Esophagus squamous epithelium (tissue), 4 donors: ENCODE data around the gene LITAF.

Experiments used
- POLR2A ChIP-seq, 4 donors: fragments of 450-650 bp; IDR thresholded peaks; one replicate each; pipeline ENCODE4 v1.6.1; 2017; ENCODE audit warnings: antibody characterized with exemption in 4 of 4, mild to moderate bottlenecking in 4 of 4, moderate library complexity in 3 of 4
- TF ChIP-seq, protein P1 (sequence below), 6 experiments: fragments of 450-650 bp in 4 of 6; fragments of 200-600 bp in 2 of 6; sonication (generic) in 2 of 6; IDR thresholded peaks; one replicate each; pipeline ENCODE4 v1.5.1; 2016 to 2019; ENCODE audit warnings: antibody characterized with exemption in 6 of 6, mild to moderate bottlenecking in 4 of 6, moderate library complexity in 4 of 6

DNA sequence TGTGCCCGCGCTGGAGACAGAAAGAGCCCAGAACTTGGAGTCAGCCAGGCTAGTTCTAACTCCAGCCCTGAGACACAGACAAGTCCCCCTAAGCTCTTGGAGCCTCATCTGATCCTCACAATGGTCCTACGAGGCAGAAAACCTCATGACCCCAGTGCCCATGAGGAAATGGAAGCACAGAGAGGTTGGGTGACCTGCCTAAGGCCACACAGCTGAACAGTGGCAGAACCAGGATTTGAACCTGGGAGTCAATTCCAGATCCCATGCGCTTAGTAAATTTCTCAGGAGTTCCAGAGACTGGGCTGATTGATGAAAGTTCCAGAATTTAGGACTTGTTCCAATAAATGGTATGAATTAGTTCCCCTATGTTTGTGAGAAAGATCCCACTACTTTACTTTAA, 39.0 kb upstream of the LITAF start:
- TF ChIP-seq, protein P1, sequence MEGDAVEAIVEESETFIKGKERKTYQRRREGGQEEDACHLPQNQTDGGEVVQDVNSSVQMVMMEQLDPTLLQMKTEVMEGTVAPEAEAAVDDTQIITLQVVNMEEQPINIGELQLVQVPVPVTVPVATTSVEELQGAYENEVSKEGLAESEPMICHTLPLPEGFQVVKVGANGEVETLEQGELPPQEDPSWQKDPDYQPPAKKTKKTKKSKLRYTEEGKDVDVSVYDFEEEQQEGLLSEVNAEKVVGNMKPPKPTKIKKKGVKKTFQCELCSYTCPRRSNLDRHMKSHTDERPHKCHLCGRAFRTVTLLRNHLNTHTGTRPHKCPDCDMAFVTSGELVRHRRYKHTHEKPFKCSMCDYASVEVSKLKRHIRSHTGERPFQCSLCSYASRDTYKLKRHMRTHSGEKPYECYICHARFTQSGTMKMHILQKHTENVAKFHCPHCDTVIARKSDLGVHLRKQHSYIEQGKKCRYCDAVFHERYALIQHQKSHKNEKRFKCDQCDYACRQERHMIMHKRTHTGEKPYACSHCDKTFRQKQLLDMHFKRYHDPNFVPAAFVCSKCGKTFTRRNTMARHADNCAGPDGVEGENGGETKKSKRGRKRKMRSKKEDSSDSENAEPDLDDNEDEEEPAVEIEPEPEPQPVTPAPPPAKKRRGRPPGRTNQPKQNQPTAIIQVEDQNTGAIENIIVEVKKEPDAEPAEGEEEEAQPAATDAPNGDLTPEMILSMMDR (IDR thresholded peaks at IDR 0.05): no peak
- TF ChIP-seq POLR2A (IDR thresholded peaks at IDR 0.05): no peak
